Stomach (tissue), 4 donors: ENCODE results near the gene CENPC.

ENCODE experiments used
- EP300 ChIP-seq: sonication (generic); formaldehyde crosslinking; IDR thresholded peaks from one replicate; pipeline ENCODE4 v1.6.1; 2017; ENCODE audit warnings: antibody characterized with exemption
- POLR2A ChIP-seq, 4 donors: fragments of 450-650 bp; IDR thresholded peaks; one replicate each; pipeline ENCODE4 v1.6.1; 2016; ENCODE audit warnings: antibody characterized with exemption in 4 of 4, control low read depth in 2 of 4, mild to moderate bottlenecking in 1 of 4, moderate library complexity in 1 of 4
- TF ChIP-seq, protein P1 (sequence below), 7 experiments: fragments of 450-650 bp in 4 of 7; fragments of 200-600 bp in 3 of 7; sonication (generic) in 3 of 7; IDR thresholded peaks; one replicate each; pipeline ENCODE4 v1.5.1; 2016 to 2019; ENCODE audit warnings: antibody characterized with exemption in 7 of 7, control low read depth in 2 of 7, mild to moderate bottlenecking in 1 of 7

GRCh38 chr4:67550451-67550850, 5.1 kb upstream of the CENPC start:
- TF ChIP-seq EP300, result no peak
- TF ChIP-seq POLR2A (IDR thresholded peaks at IDR 0.05), result no peak
- TF ChIP-seq, protein P1, sequence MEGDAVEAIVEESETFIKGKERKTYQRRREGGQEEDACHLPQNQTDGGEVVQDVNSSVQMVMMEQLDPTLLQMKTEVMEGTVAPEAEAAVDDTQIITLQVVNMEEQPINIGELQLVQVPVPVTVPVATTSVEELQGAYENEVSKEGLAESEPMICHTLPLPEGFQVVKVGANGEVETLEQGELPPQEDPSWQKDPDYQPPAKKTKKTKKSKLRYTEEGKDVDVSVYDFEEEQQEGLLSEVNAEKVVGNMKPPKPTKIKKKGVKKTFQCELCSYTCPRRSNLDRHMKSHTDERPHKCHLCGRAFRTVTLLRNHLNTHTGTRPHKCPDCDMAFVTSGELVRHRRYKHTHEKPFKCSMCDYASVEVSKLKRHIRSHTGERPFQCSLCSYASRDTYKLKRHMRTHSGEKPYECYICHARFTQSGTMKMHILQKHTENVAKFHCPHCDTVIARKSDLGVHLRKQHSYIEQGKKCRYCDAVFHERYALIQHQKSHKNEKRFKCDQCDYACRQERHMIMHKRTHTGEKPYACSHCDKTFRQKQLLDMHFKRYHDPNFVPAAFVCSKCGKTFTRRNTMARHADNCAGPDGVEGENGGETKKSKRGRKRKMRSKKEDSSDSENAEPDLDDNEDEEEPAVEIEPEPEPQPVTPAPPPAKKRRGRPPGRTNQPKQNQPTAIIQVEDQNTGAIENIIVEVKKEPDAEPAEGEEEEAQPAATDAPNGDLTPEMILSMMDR (IDR thresholded peaks at IDR 0.05), result no peak
